MM.1S (cell line): Measurements from ENCODE around the gene CEP63.

ENCODE experiments used
- DNase-seq: peaks from one replicate; pipeline ENCODE4 v3.0.0-alpha.2; 2015
- H2AFZ ChIP-seq: fragments of 300-600 bp; sonication (generic); 2 replicates; pipeline ENCODE4 v1.6.0; 2016; ENCODE audit warnings: antibody characterized with exemption, low read length
- H3F3A ChIP-seq: fragments of 300-600 bp; sonication (generic); 2 replicates; pipeline ENCODE4 v1.6.1; 2016; ENCODE audit warnings: mild to moderate bottlenecking, antibody characterized with exemption, low read length, moderate library complexity, mixed read lengths; ENCODE audit not compliant: insufficient read depth
- H3K27ac ChIP-seq: fragments of 300-600 bp; sonication (generic); 2 replicates; pipeline ENCODE4 v1.5.1; 2016; ENCODE audit warnings: mild to moderate bottlenecking, low read length
- H3K27me3 ChIP-seq: fragments of 300-600 bp; sonication (generic); replicated peaks from 2 replicates; pipeline ENCODE4 v1.6.0; 2016; ENCODE audit warnings: low read length; ENCODE audit not compliant: insufficient read depth
- H3K36me3 ChIP-seq: fragments of 300-600 bp; sonication (generic); replicated peaks from 2 replicates; pipeline ENCODE4 v1.6.1; 2016; ENCODE audit warnings: mild to moderate bottlenecking, low read length, mixed read lengths; ENCODE audit not compliant: insufficient read depth
- H3K4me1 ChIP-seq: fragments of 300-600 bp; sonication (generic); 2 replicates; pipeline ENCODE4 v1.6.1; 2016; ENCODE audit warnings: low read length, mixed read lengths
- H3K4me2 ChIP-seq: fragments of 300-600 bp; sonication (generic); 2 replicates; pipeline ENCODE4 v1.6.0; 2016; ENCODE audit warnings: low read depth, low read length
- H3K4me3 ChIP-seq: fragments of 300-600 bp; sonication (generic); 2 replicates; pipeline ENCODE4 v1.5.1; 2016; ENCODE audit warnings: low read length, mixed read lengths
- H3K79me2 ChIP-seq: fragments of 300-600 bp; sonication (generic); 2 replicates; pipeline ENCODE4 v1.6.1; 2016; ENCODE audit warnings: mixed run types, low read length, mixed read lengths
- H3K9ac ChIP-seq: fragments of 300-600 bp; sonication (generic); 2 replicates; pipeline ENCODE4 v1.6.1; 2016; ENCODE audit warnings: low read length, mixed read lengths
- H3K9me2 ChIP-seq: fragments of 300-600 bp; sonication (generic); replicated peaks from 2 replicates; pipeline ENCODE4 v1.6.1; 2016; ENCODE audit warnings: mild to moderate bottlenecking, low read length, mixed read lengths; ENCODE audit not compliant: insufficient read depth
- H3K9me3 ChIP-seq: fragments of 300-600 bp; sonication (generic); replicated peaks from 2 replicates; pipeline ENCODE4 v1.6.1; 2016; ENCODE audit warnings: mild to moderate bottlenecking, low read length, mixed read lengths; ENCODE audit not compliant: insufficient read depth
- H4K20me1 ChIP-seq: fragments of 300-600 bp; sonication (generic); 2 replicates; pipeline ENCODE4 v1.6.1; 2016; ENCODE audit warnings: mild to moderate bottlenecking, low read length, moderate library complexity, mixed read lengths; ENCODE audit not compliant: insufficient read depth
- EZH2 ChIP-seq: fragments of 300-600 bp; sonication (generic); optimal IDR thresholded peaks from 2 replicates; pipeline ENCODE3; 2017; ENCODE audit warnings: low read depth, mild to moderate bottlenecking, antibody characterized with exemption, low read length, mixed read lengths
- EZH2phosphoT487 ChIP-seq: fragments of 300-600 bp; sonication (generic); IDR thresholded peaks from 2 replicates; pipeline ENCODE4 v1.6.1; 2018; ENCODE audit warnings: antibody characterized with exemption, low read length
- TF ChIP-seq, protein P1 (sequence below): fragments of 300-600 bp; sonication (generic); IDR thresholded peaks from 2 replicates; pipeline ENCODE4 v1.5.1; 2016; ENCODE audit warnings: antibody characterized with exemption, low read length, mixed read lengths

The CEP63 gene

GRCh38 chr3:134449951-134450350 is 35.9 kb upstream of the CEP63 start:
- no peaks in the 10 kb centered on the region for H3K36me3 ChIP-seq
- H3K9ac ChIP-seq: no peak overlapping the region
- H3F3A ChIP-seq: no peaks in the 10 kb centered on the region
- no peaks in the 10 kb centered on the region for H3K9me3 ChIP-seq
- H3K79me2 ChIP-seq: no peaks in the 10 kb centered on the region
- H3K27me3 ChIP-seq: no peaks in the 10 kb centered on the region
- no peaks in the 10 kb centered on the region for H4K20me1 ChIP-seq
- no peaks in the 10 kb centered on the region for H3K9me2 ChIP-seq
- DNase-seq: no peak
- no peak overlapping the region for H3K4me2 ChIP-seq
- no peak overlapping the region for H3K4me3 ChIP-seq
- H3K4me1 ChIP-seq: no peaks in the 10 kb centered on the region
- H3K27ac ChIP-seq: no peak overlapping the region
- no peak overlapping the region for H2AFZ ChIP-seq
- no peak for TF ChIP-seq EZH2
- no peak for TF ChIP-seq EZH2phosphoT487
- TF ChIP-seq, protein P1, sequence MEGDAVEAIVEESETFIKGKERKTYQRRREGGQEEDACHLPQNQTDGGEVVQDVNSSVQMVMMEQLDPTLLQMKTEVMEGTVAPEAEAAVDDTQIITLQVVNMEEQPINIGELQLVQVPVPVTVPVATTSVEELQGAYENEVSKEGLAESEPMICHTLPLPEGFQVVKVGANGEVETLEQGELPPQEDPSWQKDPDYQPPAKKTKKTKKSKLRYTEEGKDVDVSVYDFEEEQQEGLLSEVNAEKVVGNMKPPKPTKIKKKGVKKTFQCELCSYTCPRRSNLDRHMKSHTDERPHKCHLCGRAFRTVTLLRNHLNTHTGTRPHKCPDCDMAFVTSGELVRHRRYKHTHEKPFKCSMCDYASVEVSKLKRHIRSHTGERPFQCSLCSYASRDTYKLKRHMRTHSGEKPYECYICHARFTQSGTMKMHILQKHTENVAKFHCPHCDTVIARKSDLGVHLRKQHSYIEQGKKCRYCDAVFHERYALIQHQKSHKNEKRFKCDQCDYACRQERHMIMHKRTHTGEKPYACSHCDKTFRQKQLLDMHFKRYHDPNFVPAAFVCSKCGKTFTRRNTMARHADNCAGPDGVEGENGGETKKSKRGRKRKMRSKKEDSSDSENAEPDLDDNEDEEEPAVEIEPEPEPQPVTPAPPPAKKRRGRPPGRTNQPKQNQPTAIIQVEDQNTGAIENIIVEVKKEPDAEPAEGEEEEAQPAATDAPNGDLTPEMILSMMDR: no peak

GRCh38 chr3:134453631-134454030 is 32.2 kb upstream of the CEP63 start:
- no peak for TF ChIP-seq EZH2
- TF ChIP-seq, protein P1: 0 out of 2 replicates have a peak, but pooled peaks have one; percentile 9
- no peak overlapping the region for H3K9ac ChIP-seq
- H3K27ac ChIP-seq: no peak overlapping the region
- H3K79me2 ChIP-seq: no peaks in the 10 kb centered on the region
- H4K20me1 ChIP-seq: no peaks in the 10 kb centered on the region
- H3K27me3 ChIP-seq: no peaks in the 10 kb centered on the region
- H3K9me3 ChIP-seq: no peaks in the 10 kb centered on the region
- H3K4me3 ChIP-seq: no peak overlapping the region
- DNase-seq: no peak
- H3K9me2 ChIP-seq: no peaks in the 10 kb centered on the region
- no peaks in the 10 kb centered on the region for H3K4me1 ChIP-seq
- no peaks in the 10 kb centered on the region for H3K36me3 ChIP-seq
- H3F3A ChIP-seq: no peaks in the 10 kb centered on the region
- no peak overlapping the region for H2AFZ ChIP-seq
- no peak overlapping the region for H3K4me2 ChIP-seq

DNA sequence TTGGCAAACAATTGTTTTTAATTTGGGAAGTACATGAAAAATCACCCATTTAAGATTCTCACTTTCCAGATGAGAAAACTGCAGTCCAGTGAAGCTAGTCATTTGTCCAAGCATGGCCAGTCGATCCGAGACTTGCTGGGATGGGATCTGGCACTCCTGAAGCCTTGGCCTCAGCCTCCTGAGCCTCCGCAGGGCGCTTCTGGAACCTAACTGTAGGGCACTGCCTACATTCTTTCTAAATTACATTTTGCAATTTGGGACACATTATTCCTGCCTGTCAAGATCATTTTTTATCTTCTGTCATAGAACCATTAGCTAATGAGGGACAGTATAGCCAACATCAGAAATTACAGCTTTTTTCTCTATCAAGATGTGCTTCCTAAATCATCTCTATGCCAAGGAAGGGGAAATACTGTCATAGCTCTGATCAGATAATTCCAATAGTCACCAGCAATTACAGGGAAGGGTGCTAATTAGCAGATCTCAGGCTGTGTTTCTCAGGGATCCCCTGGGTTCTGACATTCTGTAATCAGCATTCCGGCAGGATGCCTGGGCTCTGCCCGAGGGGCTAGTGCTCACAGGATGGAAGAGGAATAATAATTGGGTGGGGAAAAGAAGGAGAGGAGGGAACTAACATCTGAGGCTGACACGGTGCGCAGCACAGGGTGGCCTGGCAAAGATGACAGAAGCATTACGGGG is 28.3 kb upstream of the CEP63 start:
- Histone ChIP-seq H3K9me2 (no peaks in the 10 kb centered on the region), H3K4me3 (no peak overlapping the region), H3K4me1 (no peaks in the 10 kb centered on the region), H2AFZ (no peak overlapping the region), H3K9me3 (no peaks in the 10 kb centered on the region), H3K27me3 (no peaks in the 10 kb centered on the region), H3K79me2 (no peaks in the 10 kb centered on the region), H4K20me1 (no peaks in the 10 kb centered on the region), H3K36me3 (no peaks in the 10 kb centered on the region), H3K27ac (no peak overlapping the region), H3K9ac (no peak overlapping the region), H3K4me2 (no peak overlapping the region), H3F3A (no peaks in the 10 kb centered on the region)
- TF ChIP-seq, protein P1: no peak
- TF ChIP-seq EZH2 (no peak), EZH2phosphoT487 (no peak)
- no peak for DNase-seq
